BJ (cell line): ENCODE data around the gene YKT6. TPM values are rescaled to one million over a fixed set of nuclear protein-coding genes. Genes with fewer than 3 reads are reported as not detected.

Experiments used
- CTCF ChIA-PET: fragments of 350-600 bp; formaldehyde crosslinking; extraction: SDS; loops from one replicate; lab custom pipeline; 2021; ENCODE audit warnings: antibody characterized with exemption, inconsistent platforms; lab: Yijun Ruan, JAX
- POLR2A ChIA-PET: fragments of 300-600 bp; sonication (Branson Sonifier 250); formaldehyde crosslinking; extraction: SDS; loops from one replicate; lab custom pipeline; 2021; ENCODE audit warnings: antibody characterized with exemption; lab: Charles Lee
- DNase-seq: peaks from one replicate; pipeline ENCODE4 v3.0.0-alpha.2; 2011; ENCODE audit warnings: low read depth
- H3K27me3 ChIP-seq: 2 replicates; pipeline ENCODE4 v1.6.0; 2011; ENCODE audit warnings: low read length; ENCODE audit not compliant: control insufficient read depth, insufficient read depth
- H3K36me3 ChIP-seq: 2 replicates; pipeline ENCODE4 v1.5.1; 2011; ENCODE audit warnings: low read length; ENCODE audit not compliant: control insufficient read depth, insufficient read depth
- H3K4me3 ChIP-seq: 2 replicates; pipeline ENCODE4 v1.5.1; 2011; ENCODE audit warnings: low read depth, mild to moderate bottlenecking, control low read depth, low read length
- polyA plus RNA-seq: library from polyadenylated mRNA; depleted of rRNA; stranded (reverse); fragments of >200 nt; gene quantifications from 2 replicates; pipeline ENCODE4 v1.2.3, GENCODE V29; 2011
- TF ChIP-seq, protein P1 (sequence below): IDR thresholded peaks from 2 replicates; pipeline ENCODE4 v1.5.1; 2011; ENCODE audit warnings: low read depth, mild to moderate bottlenecking, control low read depth, inconsistent platforms, low read length, moderate library complexity; ENCODE audit not compliant: insufficient read depth

Gene YKT6
- polyA plus RNA-seq, 1 experiment = 160 TPM

- TF ChIP-seq, protein P1, sequence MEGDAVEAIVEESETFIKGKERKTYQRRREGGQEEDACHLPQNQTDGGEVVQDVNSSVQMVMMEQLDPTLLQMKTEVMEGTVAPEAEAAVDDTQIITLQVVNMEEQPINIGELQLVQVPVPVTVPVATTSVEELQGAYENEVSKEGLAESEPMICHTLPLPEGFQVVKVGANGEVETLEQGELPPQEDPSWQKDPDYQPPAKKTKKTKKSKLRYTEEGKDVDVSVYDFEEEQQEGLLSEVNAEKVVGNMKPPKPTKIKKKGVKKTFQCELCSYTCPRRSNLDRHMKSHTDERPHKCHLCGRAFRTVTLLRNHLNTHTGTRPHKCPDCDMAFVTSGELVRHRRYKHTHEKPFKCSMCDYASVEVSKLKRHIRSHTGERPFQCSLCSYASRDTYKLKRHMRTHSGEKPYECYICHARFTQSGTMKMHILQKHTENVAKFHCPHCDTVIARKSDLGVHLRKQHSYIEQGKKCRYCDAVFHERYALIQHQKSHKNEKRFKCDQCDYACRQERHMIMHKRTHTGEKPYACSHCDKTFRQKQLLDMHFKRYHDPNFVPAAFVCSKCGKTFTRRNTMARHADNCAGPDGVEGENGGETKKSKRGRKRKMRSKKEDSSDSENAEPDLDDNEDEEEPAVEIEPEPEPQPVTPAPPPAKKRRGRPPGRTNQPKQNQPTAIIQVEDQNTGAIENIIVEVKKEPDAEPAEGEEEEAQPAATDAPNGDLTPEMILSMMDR = no peak
- peaks cover 34% of the 10 kb centered on the region for H3K36me3 ChIP-seq
- ChIA-PET POLR2A (interaction anchor here (0.5 kb wide), 1 partner anchor 786 kb away, joined by 6 read pairs; no protein-coding TSS in a partner anchor), CTCF (interaction anchor here (0.7 to 1.3 kb wide), 4 partner anchors 9 to 351 kb away, joined by 3 to 5 read pairs (median 4); no protein-coding TSS in a partner anchor)
- no peaks in the 10 kb centered on the region for H3K27me3 ChIP-seq
- no peak overlapping the region for H3K4me3 ChIP-seq
- DNase-seq = no peak
These were observed 13.2 kb downstream of the YKT6 start for GRCh38 chr7:44213877-44214388.

GRCh38 chr7:44215531-44215930, 14.8 kb downstream of the YKT6 start:
- POLR2A ChIA-PET = no interaction called here
- Histone ChIP-seq H3K4me3 (no peak overlapping the region), H3K27me3 (no peaks in the 10 kb centered on the region), H3K36me3 (peaks cover 22% of the 10 kb centered on the region)
- CTCF ChIA-PET = interaction anchor here (0.6 to 1.2 kb wide), 2 partner anchors 10 to 14 kb away, joined by 3 read pairs; no protein-coding TSS in a partner anchor
- TF ChIP-seq, protein P1 = no peak
- DNase-seq = no peak

DNA sequence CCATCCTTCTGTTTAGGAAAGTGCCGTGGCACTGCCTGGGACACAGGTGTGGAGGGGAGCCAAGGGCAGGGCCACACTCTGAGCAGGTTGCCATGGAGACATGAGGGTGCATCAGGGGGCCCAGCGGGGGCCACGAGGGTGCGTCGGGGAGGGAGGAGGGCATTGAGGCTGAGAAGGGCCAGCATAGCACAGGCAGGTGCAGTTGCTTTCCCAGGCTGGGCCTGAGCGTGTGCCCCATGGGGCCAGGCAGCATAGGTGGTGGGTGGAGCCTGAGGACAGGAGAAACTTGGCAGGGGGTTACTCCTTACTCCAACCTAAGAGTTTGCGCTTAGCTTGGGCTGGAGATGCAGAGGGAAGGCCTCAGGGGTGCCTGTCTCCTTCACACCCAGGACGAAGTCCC, 15.2 kb downstream of the YKT6 start:
- no peak overlapping the region for H3K4me3 ChIP-seq
- no peak for DNase-seq
- POLR2A ChIA-PET = no interaction called here
- CTCF ChIA-PET = interaction anchor here (0.6 kb wide), 1 partner anchor 9 kb away, joined by 3 read pairs; no protein-coding TSS in a partner anchor
- H3K27me3 ChIP-seq = no peaks in the 10 kb centered on the region
- peaks cover 20% of the 10 kb centered on the region for H3K36me3 ChIP-seq
- TF ChIP-seq, protein P1 = no peak

GRCh38 chr7:44216521-44217222, 15.9 kb downstream of the YKT6 start:
- peaks cover 15% of the 10 kb centered on the region for H3K36me3 ChIP-seq
- no peak overlapping the region for H3K4me3 ChIP-seq
- CTCF ChIA-PET = no interaction called here
- TF ChIP-seq, protein P1 = no peak
- POLR2A ChIA-PET = no interaction called here
- no peak for DNase-seq
- H3K27me3 ChIP-seq = no peaks in the 10 kb centered on the region

DNA sequence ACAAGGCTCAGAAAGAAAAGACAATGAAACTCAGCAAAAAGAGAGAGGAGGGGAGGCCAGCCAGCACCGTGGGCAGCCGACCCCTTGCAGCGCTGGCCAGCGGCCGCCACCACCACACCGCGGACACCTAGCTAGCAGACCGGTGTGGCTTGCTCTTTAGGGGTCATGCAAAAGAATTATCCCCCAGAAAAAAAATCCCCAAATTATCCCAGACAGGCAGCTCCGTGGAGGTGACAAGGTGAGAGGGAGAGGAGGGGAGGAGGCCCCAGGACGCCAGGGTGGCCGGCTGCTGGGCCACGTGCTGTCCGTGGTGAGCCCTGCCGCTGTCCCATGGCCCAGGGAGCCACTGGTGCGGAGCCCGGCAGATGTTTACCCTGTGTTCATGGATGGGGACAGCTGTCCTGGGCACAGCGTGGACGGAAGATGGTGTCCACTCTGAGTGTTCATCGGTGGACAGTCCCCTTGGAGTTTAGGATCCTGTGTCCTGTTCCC, 16.5 kb downstream of the YKT6 start:
- Histone ChIP-seq H3K27me3 (no peaks in the 10 kb centered on the region), H3K4me3 (no peak overlapping the region), H3K36me3 (peaks cover 13% of the 10 kb centered on the region)
- ChIA-PET POLR2A (no interaction called here), CTCF (no interaction called here)
- no peak for DNase-seq
- TF ChIP-seq, protein P1 = no peak
